ENCODE data around the gene POU2F1. TPM values are rescaled to one million over a fixed set of nuclear protein-coding genes. Genes with fewer than 3 reads are reported as not detected.

POU2F1 gene
- total and polyA plus RNA-seq, 7 donors = 2.3 to 35.5 (median 15.0) TPM

GRCh38 chr1:167333703-167334102 lies 113.0 kb downstream of the POU2F1 start:
- H3K4me1 ChIP-seq = peaks cover 0 to 30% (median 4%) of the 10 kb centered on the region in 4 donors
- WGBS, 2 donors = 43 to 69% methylated on average over 1 of the region's 1 CpG
- no peaks in the 10 kb centered on the region for H3K9me3 ChIP-seq
- peaks cover 0 to 11% (median 0%) of the 10 kb centered on the region in 4 donors for H3K36me3 ChIP-seq
- no peak for DNase-seq
- H3K27ac ChIP-seq = no peak overlapping the region
- H3K4me3 ChIP-seq = no peak overlapping the region
- no peak for TF ChIP-seq POLR2A (IDR thresholded peaks at IDR 0.05)
- no peak for TF ChIP-seq POLR2AphosphoS5 (IDR thresholded peaks at IDR 0.05)
- TF ChIP-seq CTCF (IDR thresholded peaks at IDR 0.05) = no peak
- TF ChIP-seq EP300 (IDR thresholded peaks at IDR 0.05) = no peak
- intact Hi-C loops (cut with DNase I) = no loop called here
- no peaks in the 10 kb centered on the region for H3K27me3 ChIP-seq

DNA sequence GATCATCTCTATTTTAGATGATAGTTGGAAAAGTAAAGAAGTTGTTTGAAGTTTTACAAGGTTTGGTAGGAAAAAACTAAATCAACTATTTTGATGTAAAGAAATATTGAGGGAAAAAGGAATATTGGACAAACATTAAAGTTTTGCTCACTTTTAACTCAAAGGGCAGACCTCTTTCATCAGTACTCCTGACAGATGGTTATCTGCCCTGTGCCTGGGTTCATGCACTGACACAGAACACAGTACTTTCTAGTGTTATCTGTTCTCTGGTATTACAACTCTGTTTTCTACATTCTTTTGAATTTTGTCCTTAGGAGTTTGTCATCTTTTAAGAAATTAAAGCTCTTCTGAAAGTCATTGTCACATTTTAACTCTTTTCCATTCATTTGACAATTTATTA lies 118.7 kb downstream of the POU2F1 start:
- peaks cover 0 to 5% (median 0%) of the 10 kb centered on the region in 4 donors for H3K36me3 ChIP-seq
- no peak overlapping the region for H3K4me3 ChIP-seq
- H3K4me1 ChIP-seq = no peaks in the 10 kb centered on the region
- H3K9me3 ChIP-seq = no peaks in the 10 kb centered on the region
- intact Hi-C loops (cut with DNase I) = no loop called here
- no peak for TF ChIP-seq POLR2A (IDR thresholded peaks at IDR 0.05)
- TF ChIP-seq CTCF (IDR thresholded peaks at IDR 0.05) = no peak
- TF ChIP-seq POLR2AphosphoS5 (IDR thresholded peaks at IDR 0.05) = no peak
- no peak for TF ChIP-seq EP300 (IDR thresholded peaks at IDR 0.05)
- H3K27me3 ChIP-seq = no peaks in the 10 kb centered on the region
- DNase-seq = no peak
- no peak overlapping the region for H3K27ac ChIP-seq

DNA sequence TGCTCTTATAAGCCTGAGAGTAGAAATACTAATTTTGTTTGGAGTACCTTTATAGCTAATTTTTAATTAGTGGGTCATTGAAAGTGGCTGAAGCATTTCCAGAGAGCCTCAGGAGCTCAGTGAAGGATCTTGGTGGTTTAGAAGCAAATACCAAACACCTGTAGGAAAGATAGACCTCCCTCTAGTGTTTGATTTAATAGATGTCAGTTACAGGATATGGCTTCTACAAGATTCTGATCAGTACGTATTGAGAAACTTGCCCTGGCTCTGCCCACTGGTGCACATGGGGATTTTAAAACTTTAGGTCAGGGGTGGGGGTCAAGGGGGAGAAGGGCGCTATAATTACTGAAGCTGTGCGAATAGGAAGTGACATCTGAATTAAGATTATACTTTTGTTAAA lies 122.2 kb downstream of the POU2F1 start:
- H3K27me3 ChIP-seq = no peaks in the 10 kb centered on the region
- H3K36me3 ChIP-seq = peaks cover 0 to 3% (median 0%) of the 10 kb centered on the region in 4 donors
- H3K4me3 ChIP-seq = no peak overlapping the region
- H3K4me1 ChIP-seq = peaks cover 0 to 8% (median 0%) of the 10 kb centered on the region in 4 donors
- WGBS, 2 donors = 57 to 66% methylated on average over 3 of the region's 3 CpGs
- no peaks in the 10 kb centered on the region for H3K9me3 ChIP-seq
- DNase-seq = no peak
- intact Hi-C loops (cut with DNase I) = no loop called here
- TF ChIP-seq CTCF (IDR thresholded peaks at IDR 0.05) (no peak), POLR2A (IDR thresholded peaks at IDR 0.05) (no peak), POLR2AphosphoS5 (IDR thresholded peaks at IDR 0.05) (no peak), EP300 (IDR thresholded peaks at IDR 0.05) (no peak)
- no peak overlapping the region for H3K27ac ChIP-seq

- Histone ChIP-seq H3K4me3 (no peak overlapping the region), H3K27ac (no peak overlapping the region), H3K36me3 (no peaks in the 10 kb centered on the region), H3K9me3 (no peaks in the 10 kb centered on the region), H3K27me3 (no peaks in the 10 kb centered on the region), H3K4me1 (peaks cover 0 to 8% (median 0%) of the 10 kb centered on the region in 4 donors)
- intact Hi-C loops (cut with DNase I) = no loop called here
- WGBS, 2 donors = 87 to 91% methylated on average over 1 of the region's 1 CpG
- DNase-seq = no peak
- TF ChIP-seq EP300 (IDR thresholded peaks at IDR 0.05) (no peak), POLR2AphosphoS5 (IDR thresholded peaks at IDR 0.05) (no peak), POLR2A (IDR thresholded peaks at IDR 0.05) (no peak), CTCF (IDR thresholded peaks at IDR 0.05) (no peak)
These were observed 123.4 kb downstream of the POU2F1 start for GRCh38 chr1:167344112-167344511.

All from sigmoid colon (tissue), 7 donors.